GM23338 (cell line): Measurements from ENCODE around the gene SPEM1.

Experiments used
- CREB1 ChIP-seq: fragments of 250-450 bp; sonication (Bioruptor Pico); IDR thresholded peaks from 2 replicates; pipeline ENCODE4 v1.5.0; 2020; ENCODE audit warnings: low read depth, mild to moderate bottlenecking, moderate library complexity
- CTCF ChIP-seq, 2 experiments: fragments of 200-600 bp in 1 of 2; sonication (generic) in 1 of 2; conservative IDR thresholded peaks; 2 replicates each; pipeline versions ENCODE4 v1.5.1 to v1.6.1; 2016 to 2017; ENCODE audit warnings: antibody characterized with exemption in 2 of 2, low read depth in 2 of 2, mild to moderate bottlenecking in 2 of 2, moderate library complexity in 1 of 2
- ETS1 ChIP-seq: IDR thresholded peaks from 2 replicates; pipeline ENCODE4 v1.6.1; 2016; ENCODE audit warnings: antibody characterized with exemption
- EZH2 ChIP-seq: fragments of 200-600 bp; sonication (generic); IDR thresholded peaks from one replicate; pipeline ENCODE4 v1.8.0; 2017; ENCODE audit warnings: antibody characterized with exemption, mild to moderate bottlenecking, low read depth; ENCODE audit not compliant: unreplicated experiment
- EZH2phosphoT487 ChIP-seq: fragments of 200-600 bp; sonication (generic); IDR thresholded peaks from one replicate; pipeline ENCODE4 v1.8.1; 2018; ENCODE audit warnings: antibody characterized with exemption; ENCODE audit not compliant: unreplicated experiment
- POLR2AphosphoS5 ChIP-seq: IDR thresholded peaks from 2 replicates; pipeline ENCODE4 v1.6.1; 2016; ENCODE audit warnings: antibody characterized with exemption, low read depth
- REST ChIP-seq: IDR thresholded peaks from one replicate; pipeline ENCODE4 v1.6.1; 2018; ENCODE audit warnings: antibody characterized with exemption; ENCODE audit not compliant: unreplicated experiment

GRCh38 chr17:7411427-7411750 is 8.7 kb upstream of the SPEM1 start:
- TF ChIP-seq EZH2 (no peak), CTCF (conservative IDR thresholded peaks at IDR 0.05; ENCODE audit: low read depth in 2 of 2) (no peak), ETS1 (no peak), REST (no peak), CREB1 (CRISPR knock-in tag) (no peak), POLR2AphosphoS5 (no peak), EZH2phosphoT487 (no peak)
